ENCODE data around the gene VTI1A.

GRCh38 chr10:112619556-112619955, 172.5 kb downstream of the VTI1A start:
- TF ChIP-seq POLR2A (IDR thresholded peaks at IDR 0.05; ENCODE audit: control extremely low read depth in 1 of 2, low read depth in 2 of 2, low read length in 2 of 2), result no peak
- no peak for TF ChIP-seq SIN3A (conservative IDR thresholded peaks at IDR 0.05 in 1 of 2, IDR thresholded peaks at IDR 0.05 in 1 of 2; ENCODE audit: low read depth in 1 of 2, low read length in 2 of 2)
- TF ChIP-seq CHD2 (IDR thresholded peaks at IDR 0.05; ENCODE audit: low read length), result no peak
- TF ChIP-seq BCL11A (IDR thresholded peaks at IDR 0.05; ENCODE audit: low read depth in 2 of 2, low read length in 2 of 2), result no peak
- TF ChIP-seq CHD1 (IDR thresholded peaks at IDR 0.05; ENCODE audit: low read depth, low read length), result no peak
- no peak for TF ChIP-seq CTCF (IDR thresholded peaks at IDR 0.05; ENCODE audit: control extremely low read depth in 1 of 3, insufficient read depth in 1 of 3, low read depth in 1 of 3, low read length in 3 of 3)
- no peak for TF ChIP-seq GTF2F1 (IDR thresholded peaks at IDR 0.05; ENCODE audit: borderline replicate concordance, low read depth, low read length)
- no peak for TF ChIP-seq BACH1 (IDR thresholded peaks at IDR 0.05; ENCODE audit: low read length)
- TF ChIP-seq RAD21 (IDR thresholded peaks at IDR 0.05 in 1 of 2, conservative IDR thresholded peaks at IDR 0.05 in 1 of 2; ENCODE audit: low read depth in 2 of 2, low read length in 2 of 2), result no peak
- TF ChIP-seq JUND (IDR thresholded peaks at IDR 0.05; ENCODE audit: low read length), result no peak
- TF ChIP-seq POLR2AphosphoS5 (IDR thresholded peaks at IDR 0.05; ENCODE audit: low read depth, low read length), result no peak
- TF ChIP-seq EP300 (IDR thresholded peaks at IDR 0.05; ENCODE audit: borderline replicate concordance in 1 of 2, low read depth in 2 of 2, low read length in 2 of 2), result no peak
